Mesodermal cell (in vitro differentiated cells): ENCODE measurements around the gene KLHL26. TPM values are rescaled to one million over a fixed set of nuclear protein-coding genes. Genes with fewer than 3 reads are reported as not detected.
"Not testable (repeated sequence)": the region's sequence is repeated elsewhere in the genome, so short reads cannot be mapped to it uniquely, and the experiment has no call there.

Source experiments
- H3K27ac ChIP-seq: 2 replicates; pipeline ENCODE4 v1.7.0; 2013; ENCODE audit warnings: mild to moderate bottlenecking, low read depth, low read length, moderate library complexity; ENCODE audit not compliant: severe bottlenecking
- H3K36me3 ChIP-seq: 2 replicates; pipeline ENCODE4 v1.7.1; 2013; ENCODE audit warnings: mild to moderate bottlenecking, low read length, moderate library complexity; ENCODE audit not compliant: control insufficient read depth, insufficient read depth
- H3K4me1 ChIP-seq: one replicate; pipeline ENCODE4 v1.7.1; 2013; ENCODE audit warnings: mild to moderate bottlenecking, low read length; ENCODE audit not compliant: insufficient read depth, control insufficient read depth, poor library complexity, severe bottlenecking
- H3K4me3 ChIP-seq: 2 replicates; pipeline ENCODE4 v1.7.0; 2013; ENCODE audit warnings: low read length, control low read depth, mild to moderate bottlenecking; ENCODE audit not compliant: insufficient read depth, poor library complexity, severe bottlenecking; ENCODE audit errors: extremely low read depth
- H3K9me3 ChIP-seq: 2 replicates; pipeline ENCODE4 v1.7.1; 2013; ENCODE audit warnings: mild to moderate bottlenecking, low read length, moderate library complexity; ENCODE audit not compliant: control insufficient read depth
- WGBS, 2 experiments: methylation state at CpG; one replicate each; pipeline ENCODE4 v1.1.5; 2013; ENCODE audit warnings: missing lambda C conversion rate in 2 of 2; ENCODE audit not compliant: insufficient coverage in 2 of 2; 5-methylcytosine and 5-hydroxymethylcytosine counted together
- polyA plus RNA-seq, 2 experiments: library from polyadenylated mRNA; stranded (reverse); fragments of 50-300 nt; gene quantifications; one replicate each; pipeline ENCODE4 v1.2.3, GENCODE V29; 2013

Gene KLHL26, protein sequence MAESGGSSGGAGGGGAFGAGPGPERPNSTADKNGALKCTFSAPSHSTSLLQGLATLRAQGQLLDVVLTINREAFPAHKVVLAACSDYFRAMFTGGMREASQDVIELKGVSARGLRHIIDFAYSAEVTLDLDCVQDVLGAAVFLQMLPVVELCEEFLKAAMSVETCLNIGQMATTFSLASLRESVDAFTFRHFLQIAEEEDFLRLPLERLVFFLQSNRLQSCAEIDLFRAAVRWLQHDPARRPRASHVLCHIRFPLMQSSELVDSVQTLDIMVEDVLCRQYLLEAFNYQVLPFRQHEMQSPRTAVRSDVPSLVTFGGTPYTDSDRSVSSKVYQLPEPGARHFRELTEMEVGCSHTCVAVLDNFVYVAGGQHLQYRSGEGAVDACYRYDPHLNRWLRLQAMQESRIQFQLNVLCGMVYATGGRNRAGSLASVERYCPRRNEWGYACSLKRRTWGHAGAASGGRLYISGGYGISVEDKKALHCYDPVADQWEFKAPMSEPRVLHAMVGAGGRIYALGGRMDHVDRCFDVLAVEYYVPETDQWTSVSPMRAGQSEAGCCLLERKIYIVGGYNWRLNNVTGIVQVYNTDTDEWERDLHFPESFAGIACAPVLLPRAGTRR
- polyA plus RNA-seq (2013, experiment 1 of 2), result 4.4 TPM
- 4.5 TPM for polyA plus RNA-seq (2013, experiment 2 of 2)

DNA sequence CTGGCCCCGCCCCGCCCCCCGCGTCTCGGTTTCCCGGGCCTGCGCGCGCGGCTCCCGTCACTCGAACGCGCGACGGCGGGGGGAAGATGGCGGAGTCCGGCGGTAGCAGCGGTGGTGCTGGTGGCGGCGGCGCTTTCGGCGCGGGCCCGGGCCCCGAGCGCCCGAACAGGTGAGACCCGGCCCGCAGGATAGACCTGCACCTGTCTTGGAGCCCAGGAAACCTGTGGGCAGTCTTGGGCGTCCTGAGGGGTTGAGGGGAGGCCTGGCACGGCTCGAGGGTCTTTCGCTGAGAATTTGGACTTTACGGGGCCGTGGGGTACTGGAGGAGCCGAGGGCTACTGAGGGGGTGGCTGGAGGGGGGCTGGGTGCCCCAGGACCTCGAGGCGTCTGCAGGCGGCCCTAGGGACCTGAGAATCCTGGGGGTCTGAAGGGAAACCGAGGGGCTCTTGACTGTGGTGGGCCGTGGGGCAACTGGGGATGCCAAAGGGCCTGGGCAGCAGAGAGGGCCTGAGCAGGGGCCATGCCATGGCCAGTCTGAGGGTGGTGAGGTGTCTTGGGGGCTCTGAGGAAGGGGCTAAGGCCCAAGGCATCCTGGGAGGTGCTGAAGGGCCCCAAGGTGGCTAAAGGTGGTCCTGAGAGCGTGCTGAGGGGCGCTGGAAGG lies at the start of gene KLHL26:
TSS of gene KLHL26 (plus strand) at position 60 of the 661 bp plus-strand sequence. CDS start at position 87, 27 bp downstream.
- Histone ChIP-seq H3K4me1 (peaks cover 6% of the 10 kb centered on the region), H3K36me3 (no peaks in the 10 kb centered on the region), H3K9me3 (no peaks in the 10 kb centered on the region), H3K4me3 (peak within 1 kb of the TSS; percentile 79), H3K27ac (no peak within 1 kb of the TSS)
- 4 to 5% methylated on average over 31 to 43 of the region's 47 CpGs for WGBS, 2 experiments

DNA sequence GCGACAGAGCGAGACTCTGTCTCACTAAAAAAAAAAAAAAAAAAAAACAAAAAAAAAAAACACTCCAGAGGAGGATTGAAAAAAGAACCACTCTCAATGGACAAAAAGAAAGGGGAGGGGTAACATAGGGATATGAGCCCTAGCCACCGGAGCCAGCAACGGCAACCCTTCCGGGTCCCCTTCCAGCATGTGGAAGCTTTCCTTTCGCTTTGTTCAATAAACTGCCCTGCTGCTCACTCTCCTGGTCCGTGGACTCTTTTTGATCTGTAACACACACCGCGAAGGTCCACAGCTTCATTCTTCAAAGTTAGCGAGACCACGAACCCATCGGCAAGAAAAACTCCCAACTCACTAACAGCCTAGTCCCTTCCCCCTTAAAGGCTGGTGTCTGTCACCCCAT lies 49.3 kb upstream of the KLHL26 start:
- H3K4me1 ChIP-seq, result peaks cover 5% of the 10 kb centered on the region
- H3K4me3 ChIP-seq, result no peak overlapping the region
- no peak overlapping the region for H3K27ac ChIP-seq
- H3K36me3 ChIP-seq, result no peaks in the 10 kb centered on the region
- 94 to 95% methylated on average over 9 to 10 of the region's 12 CpGs for WGBS, 2 experiments
- H3K9me3 ChIP-seq, result no peaks in the 10 kb centered on the region

DNA sequence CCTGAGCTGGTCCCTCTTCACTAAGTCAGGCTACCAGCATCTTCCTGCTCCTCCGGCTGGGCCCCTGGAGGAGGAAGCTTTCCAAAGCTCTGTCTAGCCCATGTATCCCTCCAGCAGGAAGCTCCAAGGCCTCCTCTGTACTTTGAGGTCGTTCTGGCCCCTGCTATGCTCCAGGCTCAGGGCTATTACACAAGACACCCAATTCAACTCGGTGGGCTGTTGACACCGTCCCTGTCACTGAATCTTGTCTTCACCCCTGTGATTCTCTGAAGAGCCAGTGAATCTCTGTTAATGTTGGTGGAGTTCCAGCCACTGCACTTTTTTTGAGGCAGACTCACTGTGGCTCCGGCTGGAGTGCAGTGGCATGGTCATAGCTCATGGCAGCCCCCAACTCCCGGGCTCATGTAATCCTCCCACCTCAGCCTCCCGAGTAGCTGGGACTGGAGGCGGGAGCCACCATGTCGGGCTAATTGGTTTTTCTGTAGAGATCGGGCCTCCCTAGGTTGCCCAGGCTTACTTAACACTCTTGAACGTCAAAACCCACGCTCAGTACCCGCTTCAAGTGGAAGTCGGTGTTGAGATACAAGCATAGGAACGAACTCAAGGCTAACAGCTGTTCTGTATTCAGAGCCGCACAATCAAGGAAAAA lies 48.7 kb upstream of the KLHL26 start:
- peaks cover 5% of the 10 kb centered on the region for H3K4me1 ChIP-seq
- peak overlapping the region; percentile 77 for H3K4me3 ChIP-seq
- H3K36me3 ChIP-seq, result no peaks in the 10 kb centered on the region
- 52 to 59% methylated on average over 15 to 16 of the region's 16 CpGs for WGBS, 2 experiments
- peak overlapping the region; percentile 85 for H3K27ac ChIP-seq
- H3K9me3 ChIP-seq, result no peaks in the 10 kb centered on the region

DNA sequence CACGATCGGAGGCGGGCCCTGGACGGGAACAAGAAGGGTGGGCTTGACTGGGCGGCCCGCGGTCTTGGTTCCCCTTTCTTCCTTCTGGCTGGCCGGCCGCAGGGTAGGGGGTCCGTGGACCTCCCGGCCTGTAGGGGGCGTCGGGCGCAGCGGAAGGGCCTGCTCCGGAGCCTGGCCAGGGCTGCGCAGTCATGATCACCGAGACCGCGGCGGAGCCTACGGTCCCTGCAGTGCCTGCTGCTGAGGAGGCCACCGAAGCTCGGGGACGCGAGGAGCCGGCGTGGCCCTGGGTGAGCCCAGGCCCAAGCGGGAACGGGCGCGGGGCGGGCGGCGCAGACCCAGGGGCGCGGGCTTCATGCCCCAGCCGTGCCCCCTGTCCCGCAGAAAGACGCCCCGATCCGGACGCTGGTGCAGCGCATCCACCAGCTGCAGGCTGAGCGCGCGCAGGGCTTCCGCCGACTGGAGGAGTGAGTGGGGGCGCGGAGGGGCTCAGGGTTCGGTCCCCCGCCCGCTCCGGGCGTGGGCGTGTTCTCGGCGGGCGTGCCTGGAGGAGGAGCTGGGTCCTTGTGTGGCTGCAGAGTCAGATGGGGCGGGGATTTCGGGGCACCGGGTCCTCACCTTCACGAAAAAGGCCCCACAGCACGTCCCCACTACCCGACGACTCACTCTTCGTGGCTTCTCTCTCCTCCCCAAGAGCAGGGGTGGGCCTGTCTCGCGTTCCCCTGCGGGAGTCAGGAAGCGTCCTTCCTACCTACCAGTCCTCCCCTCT lies 48.0 kb upstream of the KLHL26 start, which contains the start of gene REX1BD:
TSS of gene REX1BD (plus strand) at position 188 of the 769 bp plus-strand sequence. CDS start at position 192, 4 bp downstream.
- 1% methylated on average over 52 to 69 of the region's 72 CpGs for WGBS, 2 experiments
- Histone ChIP-seq H3K36me3 (no peaks in the 10 kb centered on the region), H3K4me3 (peak within 1 kb of the TSS; percentile 77), H3K9me3 (no peaks in the 10 kb centered on the region), H3K4me1 (peaks cover 5% of the 10 kb centered on the region), H3K27ac (peak within 1 kb of the TSS; percentile 85)

DNA sequence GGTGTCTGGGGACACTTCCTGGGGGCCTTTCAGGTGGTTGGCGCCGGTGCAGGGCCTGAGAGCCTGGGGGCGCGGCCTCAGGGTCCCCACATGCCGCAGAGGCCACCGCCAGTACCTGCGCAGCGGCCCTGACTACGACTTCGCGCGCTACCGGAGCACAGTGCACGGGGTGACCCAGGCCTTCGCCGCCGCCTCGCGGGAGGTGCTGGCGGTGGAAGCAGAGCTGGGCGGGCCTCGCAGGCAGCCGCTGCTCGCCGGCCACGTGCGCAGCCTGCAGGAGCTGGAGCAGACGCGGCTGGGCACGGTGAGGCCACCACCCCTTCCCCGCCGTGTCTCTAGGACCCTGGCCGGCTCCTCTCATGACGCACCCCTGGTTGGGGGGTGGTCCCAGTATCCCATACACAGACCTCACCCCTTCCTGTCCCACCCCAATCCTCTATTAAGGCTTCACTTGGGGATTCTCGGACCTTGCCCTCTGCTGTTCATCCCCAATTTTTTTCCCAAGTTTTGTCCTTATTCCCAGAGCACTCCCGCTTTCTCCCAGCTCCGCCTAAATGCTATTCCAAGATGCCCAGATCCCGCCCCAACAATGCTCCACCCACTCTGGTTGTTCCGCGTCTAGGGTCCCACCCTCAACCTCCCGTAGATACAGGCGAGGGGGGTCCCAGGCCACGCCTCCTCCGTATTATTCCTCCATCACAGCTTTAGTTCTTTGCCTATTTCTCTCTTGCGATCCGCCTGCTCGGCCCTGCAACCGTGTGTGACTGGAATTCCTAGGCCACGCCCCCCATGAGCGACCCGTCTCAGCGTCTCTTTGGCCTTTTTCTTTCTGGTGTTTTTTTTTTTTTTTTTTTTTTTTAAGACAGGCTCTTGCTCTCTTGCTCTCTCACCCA lies 47.2 kb upstream of the KLHL26 start:
- H3K4me1 ChIP-seq, result peaks cover 5% of the 10 kb centered on the region
- peak overlapping the region; percentile 85 for H3K27ac ChIP-seq
- no peaks in the 10 kb centered on the region for H3K9me3 ChIP-seq
- no peaks in the 10 kb centered on the region for H3K36me3 ChIP-seq
- WGBS, 2 experiments, result 0% methylated on average over 18 to 41 of the region's 52 CpGs
- H3K4me3 ChIP-seq, result peak overlapping the region; percentile 77

DNA sequence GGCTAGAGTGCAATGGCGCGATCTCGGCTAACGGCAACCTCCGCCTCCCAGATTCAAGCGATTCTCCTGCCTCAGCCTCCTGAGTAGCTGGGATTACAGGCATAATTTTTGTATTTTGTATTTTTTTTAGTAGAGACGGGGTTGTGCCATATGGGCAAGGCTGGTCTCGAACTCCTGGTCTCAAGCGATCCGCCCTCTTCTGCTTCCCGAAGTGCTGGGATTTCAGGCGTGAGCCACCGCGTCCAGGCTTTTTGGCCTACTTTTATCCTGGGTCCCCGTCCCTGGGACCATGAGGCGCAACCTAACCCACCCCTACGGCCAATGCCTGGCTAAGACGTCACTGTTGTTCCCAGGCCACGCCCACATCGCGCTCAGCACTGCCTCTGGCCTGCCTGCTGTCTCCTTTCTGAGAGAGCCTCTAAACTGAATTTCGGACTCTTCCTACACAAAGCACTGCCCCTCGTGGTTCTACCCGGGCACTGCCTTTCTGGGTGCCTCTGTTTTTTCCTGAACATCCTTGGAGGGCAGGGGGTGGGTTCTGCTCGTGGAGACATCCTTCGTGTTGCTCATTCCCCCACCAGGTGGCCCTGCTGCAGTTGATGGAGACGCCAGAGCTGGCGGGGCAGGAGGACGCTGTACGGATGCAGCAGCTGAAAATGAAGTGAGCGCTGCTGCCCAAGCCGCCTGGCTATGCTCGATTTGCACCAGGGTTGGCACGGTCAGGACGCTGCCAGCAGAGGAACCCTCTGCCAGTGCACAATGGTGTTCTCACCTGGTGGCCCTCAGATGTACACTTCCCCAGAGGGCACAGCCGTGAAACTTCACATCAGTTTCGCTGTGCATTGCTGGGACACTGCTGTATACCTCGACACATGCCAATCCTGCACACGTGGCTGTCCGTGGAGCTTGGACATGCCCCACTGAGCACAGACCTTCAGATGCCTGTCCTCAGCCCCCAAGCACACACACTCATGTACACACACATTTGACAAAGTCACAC lies 46.3 kb upstream of the KLHL26 start:
- no peaks in the 10 kb centered on the region for H3K36me3 ChIP-seq
- WGBS, 2 experiments, result 38 to 40% methylated on average over 30 to 31 of the region's 40 CpGs
- no peaks in the 10 kb centered on the region for H3K9me3 ChIP-seq

DNA sequence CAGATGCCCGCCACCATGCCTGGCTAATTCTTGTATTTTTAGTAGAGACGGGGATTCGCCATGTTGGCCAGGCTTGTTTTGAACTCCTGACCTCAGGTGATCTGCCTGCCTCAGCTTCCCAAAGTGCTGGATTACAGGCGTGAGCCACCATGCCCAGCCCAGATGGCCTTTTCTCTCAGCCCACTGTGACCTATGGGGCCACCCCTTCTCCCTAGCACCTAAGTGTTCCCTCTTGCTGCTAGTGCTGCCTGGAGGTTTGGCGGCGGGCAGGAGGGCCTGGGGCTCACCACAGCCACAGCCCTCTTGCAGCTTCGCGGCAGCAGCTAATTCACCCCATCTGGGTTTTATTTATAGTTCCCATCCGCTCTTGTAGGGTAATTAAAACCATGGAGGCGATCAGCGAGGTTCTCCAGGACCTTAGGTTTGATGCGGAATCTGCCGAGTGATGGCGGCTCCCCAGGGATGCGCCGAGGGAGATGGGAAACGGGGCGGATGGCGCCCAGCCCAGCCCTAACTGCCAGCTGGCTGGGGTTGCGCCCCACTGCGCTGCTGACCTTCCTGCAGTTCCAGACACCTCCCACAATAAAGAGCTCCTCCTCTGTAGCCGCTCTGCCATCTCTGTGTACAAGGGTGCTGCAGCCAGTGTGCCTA lies 45.0 kb upstream of the KLHL26 start:
- Histone ChIP-seq H3K36me3 (no peaks in the 10 kb centered on the region), H3K4me1 (peaks cover 5% of the 10 kb centered on the region), H3K27ac (no peak overlapping the region), H3K4me3 (no peak overlapping the region), H3K9me3 (no peaks in the 10 kb centered on the region)
- 95 to 98% methylated on average over 16 to 17 of the region's 22 CpGs for WGBS, 2 experiments

More for the DNA sequence above, 46.3 kb upstream of the KLHL26 start:
- peaks cover 5% of the 10 kb centered on the region for H3K4me1 ChIP-seq
- H3K4me3 ChIP-seq, result peak overlapping the region; percentile 77
- H3K27ac ChIP-seq, result peak overlapping the region; percentile 85

DNA sequence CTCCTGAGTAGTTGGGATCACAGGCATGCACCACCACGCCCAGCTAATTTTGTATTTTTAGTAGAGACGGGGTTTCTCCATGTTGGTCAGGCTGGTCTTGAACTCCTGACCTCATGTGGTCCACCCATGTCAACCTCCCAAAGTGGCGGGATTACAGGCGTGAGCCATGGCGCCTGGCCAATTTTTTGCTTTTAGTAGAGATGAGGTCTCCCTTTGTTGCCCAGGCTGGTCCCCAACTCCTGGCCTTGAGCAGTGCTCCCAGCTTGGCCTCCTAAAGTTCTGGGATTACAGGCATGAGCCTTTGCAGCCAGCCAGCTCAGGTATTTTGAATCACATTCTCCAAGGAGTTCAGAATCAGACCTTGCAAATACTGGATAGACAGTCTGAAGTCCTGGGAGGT lies 44.1 kb upstream of the KLHL26 start:
- not testable (repeated sequence) for H3K4me1 ChIP-seq, H3K36me3 ChIP-seq, H3K9me3 ChIP-seq, H3K4me3 ChIP-seq, H3K27ac ChIP-seq
- 100% methylated on average over 3 to 5 of the region's 5 CpGs for WGBS, 2 experiments
